Measurements from ENCODE around the gene RREB1.

Gene RREB1

GRCh38 chr6:7215131-7215530 is 107.4 kb downstream of the RREB1 start:
- H3K4me3 ChIP-seq (ENCODE audit: low read depth, low read length) = no peak overlapping the region

GRCh38 chr6:7215798-7216231 is 108.1 kb downstream of the RREB1 start:
- no peak overlapping the region for H3K4me3 ChIP-seq (ENCODE audit: low read depth, low read length)

- H3K4me3 ChIP-seq (ENCODE audit: low read depth, low read length) = no peak overlapping the region
Measured at GRCh38 chr6:7216941-7217621, 109.3 kb downstream of the RREB1 start.

- no peak overlapping the region for H3K4me3 ChIP-seq (ENCODE audit: low read depth, low read length)
Measured at GRCh38 chr6:7218406-7218988, 110.7 kb downstream of the RREB1 start.

- H3K4me3 ChIP-seq (ENCODE audit: low read depth, low read length) = no peak overlapping the region
Measured at GRCh38 chr6:7219310-7219709, 111.5 kb downstream of the RREB1 start.

- no peak overlapping the region for H3K4me3 ChIP-seq (ENCODE audit: low read depth, low read length)
Measured at GRCh38 chr6:7222197-7222596, 114.4 kb downstream of the RREB1 start.

GRCh38 chr6:7224731-7225130 is 117.0 kb downstream of the RREB1 start:
- no peak overlapping the region for H3K4me3 ChIP-seq (ENCODE audit: low read depth, low read length)

GRCh38 chr6:7228662-7229375 is 121.1 kb downstream of the RREB1 start:
- no peak overlapping the region for H3K4me3 ChIP-seq (ENCODE audit: low read depth, low read length)

GRCh38 chr6:7229376-7230326 is 121.9 kb downstream of the RREB1 start:
- no peak overlapping the region for H3K4me3 ChIP-seq (ENCODE audit: low read depth, low read length)

GRCh38 chr6:7230327-7230691 is 122.5 kb downstream of the RREB1 start:
- no peak overlapping the region for H3K4me3 ChIP-seq (ENCODE audit: low read depth, low read length)

GRCh38 chr6:7230956-7231713 is 123.4 kb downstream of the RREB1 start:
- H3K4me3 ChIP-seq (ENCODE audit: low read depth, low read length) = no peak overlapping the region

GRCh38 chr6:7232351-7232750 is 124.6 kb downstream of the RREB1 start:
- H3K4me3 ChIP-seq (ENCODE audit: low read depth, low read length) = no peak overlapping the region

- no peak overlapping the region for H3K4me3 ChIP-seq (ENCODE audit: low read depth, low read length)
Measured at GRCh38 chr6:7234547-7234946, 126.8 kb downstream of the RREB1 start.

GRCh38 chr6:7235712-7236305 is 128.0 kb downstream of the RREB1 start:
- H3K4me3 ChIP-seq (ENCODE audit: low read depth, low read length) = no peak overlapping the region

- no peak overlapping the region for H3K4me3 ChIP-seq (ENCODE audit: low read depth, low read length)
Measured at GRCh38 chr6:7236306-7237209, 128.8 kb downstream of the RREB1 start.

GRCh38 chr6:7237653-7238188 is 130.0 kb downstream of the RREB1 start:
- H3K4me3 ChIP-seq (ENCODE audit: low read depth, low read length) = no peak overlapping the region

- no peak overlapping the region for H3K4me3 ChIP-seq (ENCODE audit: low read depth, low read length)
Measured at GRCh38 chr6:7238526-7238899, 130.8 kb downstream of the RREB1 start.

GRCh38 chr6:7238900-7239589 is 131.3 kb downstream of the RREB1 start:
- no peak overlapping the region for H3K4me3 ChIP-seq (ENCODE audit: low read depth, low read length)
